Left lobe of liver (tissue), 2 donors: ENCODE results near the gene TACC2. TPM values are rescaled to one million over a fixed set of nuclear protein-coding genes. Genes with fewer than 3 reads are reported as not detected.
"Not testable (repeated sequence)": the region's sequence is repeated elsewhere in the genome, so short reads cannot be mapped to it uniquely, and the experiment has no call there.

Source experiments
- ATAC-seq: fragments of 200-7000 bp; cut with Tn5 transposase; one replicate; pipeline ENCODE4 v1.9.1; 2020; ENCODE audit warnings: mild to moderate bottlenecking, moderate library complexity
- DNase-seq: peaks from one replicate; pipeline ENCODE4 v3.0.0-alpha.2; 2020; ENCODE audit warnings: low spot score
- total RNA-seq: library from RNA; stranded (reverse); gene quantifications from one replicate; pipeline ENCODE4 v1.2.1, GENCODE V29; 2021
- donor health status: DM: no; HTN: no; CAD: no; lungs with moderate emphysema.
- donor health status: DM: no; HTN: yes; CAD: no.

TACC2 gene
- total RNA-seq, 1 donor from 2014 or later, result 21.5 TPM

DNA sequence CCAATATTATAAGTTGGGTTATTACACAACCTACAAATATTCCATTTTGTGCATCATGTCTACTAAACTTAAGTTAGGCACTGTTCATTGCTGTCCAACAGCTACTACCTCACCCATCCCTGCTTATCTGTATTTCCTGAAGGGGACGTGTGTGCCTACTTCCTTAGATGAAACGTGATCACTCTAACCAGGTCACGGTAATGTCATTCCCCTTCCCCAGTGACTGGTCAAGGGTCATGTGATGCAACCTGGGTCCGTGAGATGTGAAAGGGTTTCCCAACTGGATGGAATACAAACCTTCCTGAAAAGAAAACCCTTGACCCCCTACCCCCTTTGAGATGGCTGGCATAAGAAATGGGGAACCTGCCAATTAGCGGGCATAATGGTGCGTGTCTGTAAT lies 12.4 kb upstream of the TACC2 start:
- peak; percentile 1 for ATAC-seq
- DNase-seq, result peak; percentile 74

DNA sequence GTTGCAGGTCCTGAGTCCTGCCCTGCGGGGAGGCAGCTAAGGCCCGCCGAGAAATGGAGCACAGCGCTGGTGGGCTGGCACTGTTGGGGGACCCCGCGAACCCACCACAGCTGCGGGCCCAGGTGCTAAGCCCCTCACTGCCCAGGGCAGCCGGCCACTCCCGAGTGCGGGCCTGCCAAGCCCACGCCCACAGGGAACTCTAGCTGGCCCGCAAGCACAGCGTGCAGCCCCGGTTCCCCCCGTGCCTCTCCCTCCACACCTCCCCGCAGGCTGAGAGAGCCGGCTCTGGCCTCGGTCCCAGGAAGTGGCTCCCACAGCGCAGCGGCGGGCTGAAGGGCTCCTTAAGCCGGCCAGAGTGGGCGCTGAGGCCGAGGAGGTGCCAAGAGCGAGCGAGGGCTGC lies 10.5 kb upstream of the TACC2 start:
- DNase-seq (no peak), ATAC-seq (no peak)

DNA sequence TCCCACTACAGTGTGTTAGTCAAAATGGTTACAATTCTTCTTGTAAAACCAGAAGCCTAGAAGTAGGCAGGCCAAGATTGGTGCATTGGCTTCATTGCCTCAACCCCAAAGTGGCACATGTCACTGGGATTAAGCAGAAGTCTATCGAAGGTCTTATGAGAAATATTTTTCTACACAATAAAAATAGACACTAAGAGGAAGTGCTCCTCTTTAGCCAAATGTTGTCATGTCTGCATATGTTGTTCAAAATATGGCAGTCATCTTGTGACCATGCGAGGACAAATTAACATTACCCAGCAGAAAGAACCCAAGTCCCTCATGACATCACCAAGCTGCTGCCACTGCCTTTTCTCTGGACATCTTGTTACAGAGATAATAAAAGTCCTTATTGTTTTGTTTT lies 7.6 kb upstream of the TACC2 start:
- ATAC-seq (no peak), DNase-seq (no peak)

DNA sequence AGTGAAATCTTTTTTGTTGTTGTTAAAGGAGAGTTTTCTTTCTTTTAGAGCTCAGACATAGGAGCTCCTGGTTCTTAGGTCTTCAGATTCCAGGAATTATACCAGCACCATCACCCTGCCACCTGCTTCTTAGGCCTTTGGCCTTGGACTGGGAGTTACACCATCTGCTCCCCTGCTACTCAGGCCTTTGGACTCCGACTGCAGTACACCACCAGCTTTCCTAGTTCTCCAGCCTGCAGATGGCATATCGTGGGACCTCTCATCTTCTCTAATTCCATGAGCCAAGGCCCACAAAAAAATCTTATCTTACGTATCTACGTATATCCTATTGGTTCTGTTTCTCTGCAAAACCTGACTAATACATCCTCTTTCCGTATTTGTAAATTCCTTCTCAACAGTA lies 5.1 kb upstream of the TACC2 start:
- no peak for DNase-seq
- ATAC-seq, result peak; percentile 39

DNA sequence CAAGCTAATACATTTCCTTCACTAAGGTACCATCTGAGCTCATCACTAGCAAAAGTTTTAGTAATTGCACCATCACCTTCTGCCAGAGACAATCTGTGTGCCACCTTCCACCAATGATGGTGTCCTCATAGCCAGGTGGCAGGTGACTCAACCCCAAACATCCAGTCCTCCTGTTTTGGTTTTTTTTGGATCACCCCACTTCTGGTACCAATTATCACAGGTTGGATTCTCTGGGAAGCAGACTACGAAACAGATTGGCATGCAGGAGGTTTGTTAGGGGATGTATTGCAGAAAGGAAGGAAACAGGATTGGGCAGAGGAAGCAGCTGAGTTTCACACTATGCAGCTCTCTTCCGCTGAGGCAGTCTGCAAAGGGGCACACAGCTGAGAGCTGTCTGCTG lies 4.5 kb upstream of the TACC2 start:
- DNase-seq (no peak), ATAC-seq (no peak)

DNA sequence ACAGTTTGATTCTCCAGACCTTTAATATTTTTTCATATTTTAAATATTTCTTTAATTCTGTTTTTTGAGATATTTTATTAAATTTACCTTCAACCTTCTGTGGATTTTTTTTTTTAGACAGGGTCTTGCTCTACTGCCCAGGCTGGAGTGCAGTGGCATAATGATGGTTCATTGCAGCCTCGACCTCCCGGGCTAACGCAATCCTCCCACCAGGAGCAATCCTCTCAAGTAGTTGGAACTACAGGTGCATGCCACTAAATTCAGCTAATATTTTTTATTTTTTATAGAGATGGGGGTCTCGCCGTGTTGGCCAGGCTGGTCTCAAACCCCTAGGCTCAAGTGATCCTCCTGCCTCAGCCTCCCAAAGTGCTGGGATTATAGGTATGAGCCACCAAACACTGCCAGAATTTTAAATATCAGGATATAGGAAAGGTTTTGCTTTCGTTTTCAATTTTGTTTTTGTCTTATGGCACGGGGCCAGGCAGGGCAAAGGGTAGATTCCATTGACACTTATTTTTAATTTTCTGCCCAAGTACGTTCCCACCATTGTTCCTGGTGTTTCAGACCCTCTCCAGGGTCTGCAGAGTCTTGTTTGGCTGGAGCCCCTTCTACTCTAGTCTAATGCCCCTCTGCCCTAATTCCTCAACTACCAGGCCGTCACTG lies 1.2 kb downstream of the TACC2 start:
- peak; percentile 45 for ATAC-seq
- no peak for DNase-seq

DNA sequence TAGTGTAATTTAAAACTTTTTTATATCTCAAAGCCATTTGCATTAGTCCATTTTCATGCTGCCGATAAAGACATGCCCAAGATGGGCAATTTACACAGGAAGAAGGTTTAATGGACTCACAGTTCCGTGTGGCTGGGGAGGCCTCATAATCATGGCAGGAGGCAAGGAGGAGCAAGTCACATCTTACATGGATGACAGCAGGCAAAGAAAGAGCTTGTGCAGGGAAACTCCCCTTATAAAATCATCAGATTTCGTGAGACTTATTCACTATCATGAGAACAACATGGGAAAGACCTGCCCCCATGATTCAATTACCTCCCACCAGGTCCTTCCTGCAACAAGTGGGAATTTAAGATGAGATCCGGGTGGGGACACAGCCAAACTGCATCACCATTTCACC lies 2.8 kb downstream of the TACC2 start:
- not testable (repeated sequence) for DNase-seq, ATAC-seq

DNA sequence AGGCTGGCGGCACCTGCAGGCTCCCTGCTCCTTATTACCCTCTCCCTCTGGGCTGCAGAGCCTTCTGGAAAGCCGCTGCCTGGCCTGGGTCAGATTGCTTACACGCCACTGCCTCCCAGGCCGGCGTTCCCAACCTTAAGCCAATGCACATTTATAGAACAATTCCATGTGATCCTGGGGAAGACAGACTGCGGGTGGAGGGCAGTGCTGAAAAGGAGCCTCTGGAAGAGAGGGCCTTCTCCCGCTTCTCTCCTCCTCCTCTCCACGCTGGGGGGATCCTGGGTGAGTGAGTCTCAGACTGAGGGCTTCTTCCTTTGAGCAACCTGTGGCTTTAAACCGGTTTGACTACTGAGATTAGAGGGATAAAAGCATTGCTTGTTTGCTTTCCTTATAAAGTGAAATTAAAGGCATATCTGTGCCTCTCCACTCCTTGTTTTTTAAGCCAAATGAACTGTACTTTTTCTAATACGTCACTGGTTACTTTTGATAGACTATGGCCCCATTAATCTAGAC lies 5.5 kb downstream of the TACC2 start:
- no peak for ATAC-seq

DNA sequence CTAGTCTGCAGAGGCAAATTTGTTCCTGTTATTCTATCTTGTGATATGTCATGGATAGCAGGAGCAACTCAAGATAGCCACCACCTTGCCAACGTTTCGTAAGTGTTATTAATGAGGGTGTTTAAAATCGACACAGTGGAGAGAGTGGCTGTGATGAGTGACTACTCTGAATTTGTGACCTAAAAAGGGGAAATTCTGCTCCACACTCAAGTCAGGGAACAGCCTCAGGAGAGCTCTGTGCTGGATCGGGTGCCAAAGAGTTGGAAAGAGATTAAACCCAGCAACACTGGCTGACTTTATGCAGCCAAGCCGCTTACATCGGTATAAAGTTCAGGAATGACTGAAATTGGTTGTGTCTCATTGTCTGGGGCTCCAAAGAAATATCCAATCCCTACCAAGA lies 9.5 kb downstream of the TACC2 start:
- no peak for DNase-seq
- ATAC-seq, result no peak

More for the DNA sequence above, 5.5 kb downstream of the TACC2 start:
- DNase-seq, result no peak

DNA sequence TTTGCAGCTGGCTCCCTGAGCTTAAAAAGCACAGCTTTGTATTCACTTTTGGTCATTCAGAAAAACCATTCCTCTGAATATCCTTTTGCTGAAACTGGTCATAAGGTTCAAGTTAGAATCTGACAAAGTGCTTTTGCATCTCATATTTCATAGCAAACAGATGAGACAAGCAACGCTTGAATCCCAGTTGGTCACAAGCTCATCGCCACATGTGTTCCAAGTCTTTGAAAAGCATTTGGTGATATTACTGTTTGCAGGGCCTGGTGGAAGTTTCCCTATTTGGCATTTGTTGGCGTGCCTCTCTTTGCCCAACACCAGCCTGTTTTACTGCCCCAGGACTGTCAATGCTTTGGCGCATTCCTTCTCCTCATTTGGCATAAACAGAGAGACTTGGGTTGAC lies 10.3 kb downstream of the TACC2 start:
- no peak for ATAC-seq
- DNase-seq, result no peak

DNA sequence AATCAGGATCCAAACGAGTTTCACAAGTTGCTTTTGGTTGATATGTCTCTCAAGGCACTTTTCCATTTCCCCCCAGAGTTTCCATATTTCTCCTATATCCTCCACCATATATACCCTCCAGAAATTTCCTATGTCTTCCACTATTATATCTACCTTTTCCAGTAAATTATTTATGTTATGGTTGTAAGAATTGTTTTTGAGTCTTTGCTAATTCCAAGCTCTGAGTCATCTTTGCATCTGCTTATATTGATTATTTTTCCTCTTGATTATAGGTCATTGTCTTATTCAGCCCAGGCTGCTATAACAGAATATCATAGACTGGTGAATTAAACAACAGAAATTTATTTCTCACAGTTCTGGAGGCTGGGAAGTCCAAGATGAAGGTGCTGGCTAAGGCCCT lies 12.7 kb downstream of the TACC2 start:
- no peak for DNase-seq
- ATAC-seq, result no peak

DNA sequence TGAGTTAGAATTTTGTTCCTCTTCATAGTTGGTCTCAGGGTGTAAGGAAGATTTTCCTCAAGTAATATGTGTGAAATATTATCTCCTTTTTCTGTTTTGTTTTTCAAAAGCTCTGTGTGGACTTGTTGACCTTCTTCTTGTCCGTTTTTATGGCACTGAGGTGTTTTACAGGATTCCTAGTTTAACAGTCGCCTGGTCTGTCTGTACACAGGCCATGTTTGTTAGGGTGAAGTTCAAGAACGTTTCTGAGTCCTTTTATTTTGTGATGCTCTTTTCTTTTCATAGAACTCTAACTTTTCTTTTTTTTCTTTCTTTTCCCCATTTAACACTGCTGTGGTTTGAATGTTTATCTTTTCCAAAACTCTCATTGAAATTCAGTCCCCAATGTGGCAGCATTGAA lies 18.5 kb downstream of the TACC2 start:
- DNase-seq, result no peak
- ATAC-seq, result peak; percentile 75

DNA sequence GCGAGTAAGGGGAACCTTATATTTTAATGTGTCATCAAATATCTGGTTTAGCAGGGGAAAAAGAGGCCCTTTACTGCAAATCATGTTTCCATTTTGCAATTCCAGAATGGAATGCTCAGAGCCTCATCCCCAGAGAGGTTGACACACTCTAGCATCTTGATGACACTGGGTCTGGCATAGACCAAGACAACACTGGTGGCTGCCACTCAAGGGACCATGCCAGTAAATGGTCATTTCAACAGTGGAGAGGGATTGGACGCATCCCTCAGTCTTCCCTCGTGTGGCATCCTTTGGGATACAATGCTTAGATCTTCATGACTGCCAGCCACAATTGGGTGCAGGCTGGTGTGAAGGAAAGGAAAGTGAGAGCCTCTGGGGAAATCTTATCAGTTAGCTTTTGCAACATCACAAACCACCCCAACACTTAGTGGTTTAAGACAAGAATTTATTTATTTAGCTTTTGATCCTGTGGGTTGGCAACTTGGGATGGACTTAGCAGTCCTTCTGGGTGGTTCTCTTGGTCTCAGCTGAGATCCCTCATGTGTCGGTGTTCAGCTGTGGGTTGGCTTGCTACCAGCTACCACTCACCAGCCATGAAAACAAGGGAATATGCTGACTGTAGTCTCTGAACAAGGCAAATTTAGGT lies 21.6 kb downstream of the TACC2 start:
- ATAC-seq (no peak), DNase-seq (no peak)

DNA sequence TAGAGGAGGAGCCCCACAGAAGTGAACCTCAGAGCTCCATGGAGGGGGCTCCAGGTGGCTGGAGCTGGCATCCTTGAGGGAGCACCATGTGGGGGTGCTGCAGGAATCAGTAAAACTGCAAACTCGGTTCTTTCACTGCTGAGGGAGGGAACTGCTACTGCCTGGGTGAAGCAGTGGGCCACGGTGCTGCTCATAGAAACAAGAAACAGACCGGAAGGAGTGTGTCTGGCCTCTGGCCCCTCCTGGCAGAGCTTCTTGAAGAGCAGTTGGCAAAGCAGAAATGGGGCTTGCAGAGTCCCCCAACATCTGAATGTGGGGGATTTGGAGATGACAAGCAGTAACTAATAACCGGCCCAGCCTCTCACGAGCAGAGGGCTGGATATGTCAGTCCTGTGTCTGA lies 23.8 kb downstream of the TACC2 start:
- ATAC-seq (no peak), DNase-seq (no peak)

DNA sequence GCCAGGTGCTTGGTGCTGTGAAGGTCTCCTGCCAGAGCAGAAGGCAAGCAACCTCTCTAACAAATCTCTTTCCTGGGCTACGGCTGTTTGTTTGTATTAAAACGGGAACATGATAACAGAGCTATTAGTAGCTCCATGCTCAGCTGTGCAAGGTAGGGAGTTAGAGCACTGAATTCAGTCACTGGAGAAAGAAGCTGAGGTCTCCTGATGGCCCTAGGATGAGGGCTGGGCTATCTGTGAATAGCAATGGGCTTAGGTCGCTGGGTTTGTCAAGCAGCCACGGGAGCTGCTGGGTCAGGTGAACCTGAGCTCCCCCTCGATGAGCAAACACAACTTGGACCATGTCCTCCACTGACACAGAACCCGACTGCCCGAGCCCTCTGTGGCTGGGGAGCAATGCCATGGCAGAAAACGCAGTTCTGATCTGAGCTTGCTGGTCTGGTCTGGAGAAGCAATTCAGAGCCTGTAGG lies 24.4 kb downstream of the TACC2 start:
- DNase-seq (peak; percentile 81), ATAC-seq (peak; percentile 96)

DNA sequence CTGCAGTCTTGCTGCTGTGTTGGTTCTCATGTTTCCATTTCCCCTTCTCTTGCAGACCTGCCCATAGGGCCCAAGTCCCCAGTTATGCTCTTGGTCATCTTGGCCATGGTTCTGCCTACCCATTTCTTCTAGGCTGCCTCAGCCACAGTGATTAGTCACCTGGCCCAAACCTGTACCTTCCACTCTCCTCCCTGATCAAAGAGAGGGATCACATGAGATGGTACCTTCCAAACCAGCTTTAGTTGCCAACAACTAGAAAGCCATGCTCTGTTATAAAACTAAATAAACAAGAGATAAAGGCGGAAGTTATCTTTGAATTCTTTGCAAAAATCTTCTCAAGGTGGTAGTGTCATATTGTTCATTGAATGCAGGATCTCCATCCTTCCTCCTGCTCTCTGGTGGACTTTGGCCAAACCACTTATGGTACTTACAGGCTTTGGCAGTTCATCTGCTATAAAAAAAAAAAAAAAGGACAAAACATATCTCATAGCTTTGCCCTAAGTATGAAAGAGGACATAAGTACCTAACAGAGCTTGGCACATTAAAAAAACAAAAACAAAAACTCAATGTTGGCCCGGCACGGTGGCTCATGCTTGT lies 25.8 kb downstream of the TACC2 start:
- ATAC-seq, result peak; percentile 9

DNA sequence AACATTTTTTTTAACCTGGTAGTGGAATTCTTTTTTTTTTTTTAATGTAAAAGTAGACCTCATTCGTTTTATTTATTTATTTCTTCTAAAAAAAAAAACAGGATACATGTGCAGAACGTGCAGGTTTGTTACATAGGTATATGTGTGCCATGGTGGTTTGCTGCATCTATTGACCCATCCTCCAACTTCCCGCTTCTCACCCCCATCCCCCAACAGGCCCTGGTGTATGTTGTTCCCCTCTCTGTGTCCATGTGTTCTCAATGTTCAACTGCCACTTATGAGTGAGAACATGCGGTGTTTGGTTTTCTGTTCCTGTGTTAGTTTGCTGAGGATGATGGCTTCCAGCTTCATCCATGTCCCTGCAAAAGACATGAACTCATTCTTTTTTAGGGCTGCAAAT lies 29.0 kb downstream of the TACC2 start:
- ATAC-seq, result not testable (repeated sequence)

More for the DNA sequence above, 25.8 kb downstream of the TACC2 start:
- DNase-seq, result no peak

DNA sequence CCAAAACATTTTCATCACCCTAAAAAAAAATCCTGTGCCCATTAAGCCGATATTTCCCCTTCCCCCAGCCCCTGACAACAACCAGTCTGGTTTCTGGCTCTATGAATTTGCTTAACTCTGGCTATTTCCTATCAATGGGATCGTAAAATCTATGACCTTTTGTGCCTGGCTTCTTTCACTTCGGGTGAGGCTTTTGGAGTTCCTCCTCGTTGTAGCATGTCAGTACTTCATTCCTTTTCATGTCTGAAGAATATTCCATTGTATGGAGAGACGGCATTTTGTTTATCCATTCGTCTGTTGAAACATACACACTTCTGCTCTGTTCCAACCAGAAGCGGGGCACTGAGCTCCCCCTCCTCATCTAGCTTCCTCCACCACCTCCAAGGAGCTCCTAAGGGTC lies 29.5 kb downstream of the TACC2 start:
- ATAC-seq (no peak), DNase-seq (no peak)

More for the DNA sequence above, 29.0 kb downstream of the TACC2 start:
- DNase-seq, result not testable (repeated sequence)

DNA sequence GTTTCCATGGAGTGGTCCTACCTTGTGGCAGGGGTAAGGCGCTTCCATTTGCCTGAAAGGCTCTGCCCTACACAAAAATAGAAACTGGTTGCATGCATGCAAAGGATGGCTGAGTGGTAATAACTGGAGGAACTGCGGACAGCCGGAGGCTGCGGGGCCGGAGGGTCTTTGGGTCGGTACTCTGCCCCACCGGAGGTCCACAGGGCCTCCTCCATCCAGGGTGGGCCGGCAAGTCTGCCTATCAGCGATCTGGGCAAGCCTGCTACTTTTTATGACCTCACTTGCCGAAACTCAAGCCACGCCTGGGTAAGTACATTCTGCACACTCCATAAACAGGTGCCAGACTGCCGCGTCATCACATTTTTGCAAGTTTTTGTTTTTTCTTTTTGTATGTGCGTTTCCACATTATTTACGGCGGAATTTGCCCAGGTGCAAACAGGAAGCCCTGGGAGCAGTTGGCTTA lies 30.0 kb downstream of the TACC2 start:
- peak; percentile 61 for DNase-seq
- peak; percentile 72 for ATAC-seq

DNA sequence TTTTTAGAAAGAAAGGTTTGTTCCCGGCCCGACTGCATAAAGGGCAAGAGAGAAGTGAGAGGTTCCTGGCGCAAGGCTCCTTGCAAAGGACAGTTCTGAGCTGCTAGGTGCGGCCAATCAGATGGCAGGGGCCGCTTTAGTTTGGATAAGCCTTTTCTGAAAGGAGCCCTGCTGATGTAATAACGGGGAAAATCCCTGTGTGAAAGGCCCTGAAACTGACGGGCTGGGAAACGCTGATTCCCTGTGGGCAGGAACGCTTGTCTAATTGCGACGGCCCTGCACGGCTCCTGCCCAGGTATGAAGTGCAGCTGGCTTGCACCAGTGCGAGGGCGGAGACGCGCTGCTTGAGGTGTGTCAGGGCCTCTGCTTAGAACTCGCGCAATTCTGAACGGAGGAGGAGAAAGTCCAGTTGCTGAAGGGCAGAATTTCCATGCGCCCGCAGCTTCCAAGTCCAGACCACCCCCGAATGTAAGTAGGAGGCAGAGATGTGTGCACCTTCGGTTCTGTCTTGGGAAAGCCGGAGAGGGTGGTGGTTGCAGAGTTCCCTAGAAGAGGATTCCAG lies 30.5 kb downstream of the TACC2 start:
- peak; percentile 81 for DNase-seq
- ATAC-seq, result peak; percentile 92

DNA sequence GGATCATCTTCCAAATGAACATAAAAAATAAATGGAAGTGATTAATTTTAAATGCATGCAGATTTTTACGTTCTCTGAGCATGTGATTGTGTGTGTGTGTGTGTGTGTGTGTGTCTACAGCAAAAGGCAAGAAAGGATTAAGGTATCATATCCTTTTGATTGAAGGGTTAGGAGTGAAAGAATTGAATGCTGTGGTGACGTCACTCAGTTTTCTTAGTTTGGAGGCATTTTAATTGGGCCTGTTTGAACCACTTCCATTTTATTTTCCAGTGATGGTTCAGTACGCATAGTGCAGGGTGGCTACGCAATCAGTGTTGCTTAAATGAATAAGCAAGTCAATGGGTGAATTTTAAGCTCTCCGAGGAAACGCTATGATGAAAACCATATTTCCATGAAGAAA lies 31.3 kb downstream of the TACC2 start:
- no peak for ATAC-seq
- DNase-seq, result no peak

DNA sequence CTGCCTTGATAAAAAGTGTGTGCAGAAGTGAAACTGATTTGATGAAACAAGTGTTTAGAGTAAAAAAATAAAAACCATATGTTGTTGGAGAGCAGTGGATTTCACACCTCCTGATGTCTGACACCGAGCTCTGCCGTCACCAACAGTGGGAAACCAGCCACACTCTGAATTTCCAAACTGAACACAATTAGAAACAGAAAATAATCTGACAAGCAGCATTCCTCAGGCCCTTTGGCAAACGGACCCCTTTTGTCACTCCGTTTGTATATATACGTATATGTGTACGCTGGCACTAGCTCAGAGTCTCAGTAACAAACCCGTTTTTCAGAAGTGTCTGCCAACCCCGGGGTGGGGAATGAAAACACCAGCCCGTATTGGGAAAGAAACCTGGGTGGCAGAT lies 32.4 kb downstream of the TACC2 start:
- ATAC-seq (no peak), DNase-seq (no peak)
